GM18505 (cell line): ENCODE measurements around the gene GTF3C5.
"Not testable (repeated sequence)": the region's sequence is repeated elsewhere in the genome, so short reads cannot be mapped to it uniquely, and the experiment has no call there.

Source experiments
- ATAC-seq: cut with Tn5 transposase; IDR thresholded peaks from one replicate; pipeline ENCODE4 v1.9.1; 2021; ENCODE audit not compliant: unreplicated experiment
- POLR2A ChIP-seq: IDR thresholded peaks from 4 replicates; pipeline ENCODE4 v1.6.1; 2011; ENCODE audit warnings: borderline replicate concordance; ENCODE audit not compliant: insufficient read depth, insufficient read length; ENCODE audit errors: extremely low read depth

Gene GTF3C5

DNA sequence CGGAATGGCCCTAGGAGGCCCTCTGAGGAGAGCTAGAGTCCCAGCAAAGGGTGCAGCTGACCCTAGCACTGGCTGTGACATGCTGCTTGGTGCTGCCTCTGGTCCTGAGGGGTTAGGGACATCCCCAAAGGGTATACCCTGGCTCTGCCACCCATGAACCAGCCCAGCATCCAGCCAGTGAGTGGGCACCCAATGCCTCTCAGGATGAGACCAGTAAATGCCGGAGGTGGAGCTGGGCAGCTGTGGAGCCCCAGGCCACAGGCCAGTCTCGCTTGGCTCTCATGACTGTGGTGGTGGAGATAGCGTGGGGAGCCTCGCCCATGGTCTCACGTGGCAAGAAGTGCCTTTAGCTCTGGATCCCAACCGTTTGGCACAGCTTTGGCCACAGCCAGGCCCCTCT is 27.3 kb downstream of the GTF3C5 start:
- ATAC-seq, result no peak
- TF ChIP-seq POLR2A, result no peak

DNA sequence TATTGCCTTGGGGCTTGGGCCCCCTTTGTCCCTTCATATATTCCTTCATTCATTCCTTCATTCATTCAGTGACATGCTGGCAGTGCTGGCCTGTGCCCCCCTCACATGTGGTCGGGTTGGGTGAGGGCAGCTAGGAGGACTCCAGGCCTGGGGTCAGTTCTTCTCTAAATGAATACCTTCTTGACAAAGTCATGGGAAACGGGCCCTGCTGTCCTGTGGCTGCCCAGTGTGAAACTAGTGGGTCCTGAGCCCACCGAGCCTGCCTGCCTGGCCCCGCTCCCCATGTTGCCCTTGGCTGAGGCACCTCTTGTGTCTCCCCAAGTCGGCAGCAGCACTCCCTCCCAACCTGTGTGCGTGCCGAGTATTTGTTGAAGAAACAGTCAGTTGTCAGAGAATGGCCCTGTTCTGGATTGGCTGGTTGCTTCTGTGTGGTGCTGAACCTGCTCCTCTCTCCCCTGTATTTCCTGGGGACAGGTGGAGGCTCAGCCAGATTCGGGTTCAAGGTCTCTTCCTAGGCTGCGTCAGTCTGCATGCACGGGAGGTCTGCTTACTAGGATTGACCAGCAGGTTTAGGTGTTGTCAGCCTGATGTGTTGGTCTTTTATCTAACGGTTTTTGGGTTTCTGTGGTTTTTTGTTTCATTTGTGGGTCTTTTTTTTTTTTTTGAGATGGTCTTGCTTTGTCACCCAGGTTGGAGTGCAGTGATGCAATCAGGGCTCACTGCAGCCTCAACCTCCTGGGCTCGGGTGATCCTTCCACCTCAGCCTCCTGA is 27.9 kb downstream of the GTF3C5 start:
- no peak for TF ChIP-seq POLR2A
- ATAC-seq, result no peak

DNA sequence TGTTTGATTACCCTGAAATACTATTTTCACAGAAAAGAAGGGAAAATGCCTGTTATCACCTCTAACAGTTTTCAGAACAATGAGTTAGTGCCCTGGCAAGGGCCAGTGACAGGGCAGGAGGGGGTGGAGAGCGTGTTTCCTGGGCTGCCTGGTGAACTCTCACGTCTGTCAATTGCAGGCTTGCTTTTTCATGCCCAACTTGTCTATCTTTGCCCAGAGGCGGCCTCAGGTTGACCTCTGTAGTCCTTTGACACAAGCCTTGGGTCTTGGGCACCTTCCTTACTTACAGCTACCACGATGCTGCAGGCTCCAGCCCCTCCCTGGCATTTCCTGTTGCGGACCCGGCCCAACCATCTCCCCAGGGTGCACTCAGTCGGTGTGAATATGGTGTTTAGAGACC is 28.8 kb downstream of the GTF3C5 start:
- no peak for ATAC-seq
- TF ChIP-seq POLR2A, result no peak

DNA sequence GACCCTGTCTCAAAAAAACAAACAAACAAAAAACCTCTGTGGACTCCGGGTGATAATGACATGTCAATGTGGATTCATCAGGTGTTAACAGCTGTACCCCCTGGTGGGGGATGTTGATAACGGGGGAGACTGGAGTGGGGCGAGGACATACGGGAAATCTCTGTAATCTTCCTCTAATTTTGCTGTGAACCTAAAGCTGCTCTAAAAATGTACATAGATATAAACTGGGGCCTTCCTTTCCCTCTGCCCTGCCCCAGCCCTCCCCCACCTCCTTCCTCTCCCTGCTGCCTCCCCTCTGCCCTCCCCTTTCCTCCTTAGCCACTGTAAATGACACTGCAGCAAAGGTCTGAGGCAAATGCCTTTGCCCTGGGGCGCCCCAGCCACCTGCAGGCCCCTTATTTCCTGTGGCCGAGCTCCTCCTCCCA is 29.6 kb downstream of the GTF3C5 start:
- ATAC-seq, result no peak
- no peak for TF ChIP-seq POLR2A

DNA sequence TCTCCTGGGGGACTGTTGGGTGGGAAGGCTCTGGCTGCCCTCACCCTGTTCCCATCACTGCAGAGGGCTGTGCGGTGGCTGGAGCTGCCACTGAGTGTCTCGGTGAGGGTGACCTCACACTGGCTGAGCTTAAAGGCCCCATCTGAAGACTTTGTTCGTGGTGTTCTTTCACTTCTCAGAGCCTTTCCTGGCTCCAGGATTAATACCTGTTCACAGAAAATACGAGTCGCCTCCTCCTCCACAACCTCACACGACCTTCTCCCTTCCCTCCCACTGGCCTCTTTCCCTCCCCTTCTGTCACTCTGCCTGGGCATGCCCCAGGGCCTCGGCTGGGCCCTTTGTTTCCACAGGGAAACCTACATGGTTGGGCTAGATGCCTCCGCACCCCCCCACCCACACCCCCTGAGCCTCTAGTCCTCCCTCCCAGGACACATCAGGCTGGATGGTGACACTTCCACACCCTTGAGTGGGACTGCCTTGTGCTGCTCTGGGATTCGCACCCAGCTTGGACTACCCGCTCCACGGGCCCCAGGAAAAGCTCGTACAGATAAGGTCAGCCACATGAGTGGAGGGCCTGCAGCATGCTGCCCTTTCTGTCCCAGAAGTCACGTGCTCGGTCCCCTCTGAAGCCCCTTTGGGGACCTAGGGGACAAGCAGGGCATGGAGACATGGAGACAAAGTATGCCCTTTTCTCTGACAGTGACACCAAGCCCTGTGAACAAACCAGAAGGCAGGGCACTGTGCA is 30.4 kb downstream of the GTF3C5 start:
- ATAC-seq, result not testable (repeated sequence)

DNA sequence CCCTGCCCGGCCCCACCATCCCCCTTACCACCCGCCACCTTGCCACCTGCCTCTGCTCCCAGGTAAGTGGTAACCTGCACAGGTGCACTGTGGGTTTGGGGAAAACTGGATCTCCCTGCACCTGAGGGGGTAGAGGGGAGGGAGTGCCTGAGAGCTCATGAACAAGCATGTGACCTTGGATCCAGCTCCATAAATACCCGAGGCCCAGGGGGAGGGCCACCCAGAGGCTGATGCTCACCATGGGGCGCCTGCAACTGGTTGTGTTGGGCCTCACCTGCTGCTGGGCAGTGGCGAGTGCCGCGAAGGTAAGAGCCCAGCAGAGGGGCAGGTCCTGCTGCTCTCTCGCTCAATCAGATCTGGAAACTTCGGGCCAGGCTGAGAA is 31.0 kb downstream of the GTF3C5 start, which contains the start of gene CEL:
CEL (plus strand) TSS at position 218 of the 382 bp plus-strand sequence; CDS start at position 240, 22 bp downstream.
- not testable (repeated sequence) for ATAC-seq

DNA sequence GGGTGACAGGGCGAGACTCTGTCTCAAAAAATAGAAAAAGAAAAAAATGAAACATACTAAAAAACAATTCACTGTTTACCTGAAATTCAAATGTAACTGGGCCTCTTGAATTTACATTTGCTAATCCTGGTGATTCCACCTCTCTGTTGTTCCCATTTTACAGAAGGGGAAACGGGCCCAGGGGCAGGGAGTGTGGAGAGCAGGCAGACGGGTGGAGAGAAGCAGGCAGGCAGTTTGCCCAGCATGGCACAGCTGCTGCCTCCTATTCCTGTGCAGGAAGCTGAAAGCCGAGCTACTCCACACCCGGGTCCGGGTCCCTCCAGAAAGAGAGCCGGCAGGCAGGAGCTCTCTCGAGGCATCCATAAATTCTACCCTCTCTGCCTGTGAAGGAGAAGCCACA is 31.8 kb downstream of the GTF3C5 start:
- not testable (repeated sequence) for ATAC-seq

DNA sequence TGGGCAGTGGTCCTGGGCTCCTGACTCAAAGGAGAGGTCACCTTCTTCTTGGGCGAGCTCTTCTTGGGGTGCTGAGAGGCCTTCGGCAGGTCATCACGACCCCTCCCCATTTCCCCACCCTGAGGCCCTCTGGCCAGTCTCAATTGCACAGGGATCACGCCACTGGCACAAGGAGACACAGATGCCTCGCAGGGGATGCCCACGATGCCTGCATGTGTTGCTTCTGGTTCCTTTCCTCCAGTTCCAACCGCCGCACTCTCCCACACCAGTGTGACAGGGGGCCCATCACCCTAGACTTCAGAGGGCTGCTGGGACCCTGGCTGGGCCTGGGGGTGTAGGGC is 32.3 kb downstream of the GTF3C5 start:
- TF ChIP-seq POLR2A, result no peak
- ATAC-seq, result no peak

DNA sequence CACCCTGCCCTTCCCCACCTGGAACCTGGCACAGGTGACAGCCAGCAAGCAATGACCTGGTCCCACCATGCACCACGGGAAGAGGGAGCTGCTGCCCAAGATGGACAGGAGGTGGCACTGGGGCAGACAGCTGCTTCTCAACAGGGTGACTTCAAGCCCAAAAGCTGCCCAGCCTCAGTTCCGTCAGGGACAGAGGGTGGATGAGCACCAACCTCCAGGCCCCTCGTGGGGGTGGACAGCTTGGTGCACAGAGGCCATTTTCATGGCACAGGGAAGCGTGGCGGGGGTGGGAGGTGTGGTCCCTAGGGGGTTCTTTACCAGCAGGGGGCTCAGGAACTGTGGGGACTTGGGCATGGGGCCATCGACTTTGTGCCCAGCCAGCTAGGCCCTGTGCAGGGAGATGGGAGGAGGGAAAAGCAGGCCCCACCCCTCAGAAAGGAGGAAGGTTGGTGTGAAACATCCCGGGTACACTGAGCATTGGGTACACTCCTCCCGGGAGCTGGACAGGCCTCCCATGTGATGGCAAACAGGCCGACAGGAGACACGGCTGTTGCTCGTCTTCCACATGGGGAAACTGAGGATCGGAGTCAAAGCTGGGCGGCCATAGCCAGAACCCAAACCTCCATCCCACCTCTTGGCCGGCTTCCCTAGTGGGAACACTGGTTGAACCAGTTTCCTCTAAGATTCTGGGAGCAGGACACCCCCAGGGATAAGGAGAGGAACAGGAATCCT is 32.9 kb downstream of the GTF3C5 start:
- TF ChIP-seq POLR2A, result no peak
- no peak for ATAC-seq

DNA sequence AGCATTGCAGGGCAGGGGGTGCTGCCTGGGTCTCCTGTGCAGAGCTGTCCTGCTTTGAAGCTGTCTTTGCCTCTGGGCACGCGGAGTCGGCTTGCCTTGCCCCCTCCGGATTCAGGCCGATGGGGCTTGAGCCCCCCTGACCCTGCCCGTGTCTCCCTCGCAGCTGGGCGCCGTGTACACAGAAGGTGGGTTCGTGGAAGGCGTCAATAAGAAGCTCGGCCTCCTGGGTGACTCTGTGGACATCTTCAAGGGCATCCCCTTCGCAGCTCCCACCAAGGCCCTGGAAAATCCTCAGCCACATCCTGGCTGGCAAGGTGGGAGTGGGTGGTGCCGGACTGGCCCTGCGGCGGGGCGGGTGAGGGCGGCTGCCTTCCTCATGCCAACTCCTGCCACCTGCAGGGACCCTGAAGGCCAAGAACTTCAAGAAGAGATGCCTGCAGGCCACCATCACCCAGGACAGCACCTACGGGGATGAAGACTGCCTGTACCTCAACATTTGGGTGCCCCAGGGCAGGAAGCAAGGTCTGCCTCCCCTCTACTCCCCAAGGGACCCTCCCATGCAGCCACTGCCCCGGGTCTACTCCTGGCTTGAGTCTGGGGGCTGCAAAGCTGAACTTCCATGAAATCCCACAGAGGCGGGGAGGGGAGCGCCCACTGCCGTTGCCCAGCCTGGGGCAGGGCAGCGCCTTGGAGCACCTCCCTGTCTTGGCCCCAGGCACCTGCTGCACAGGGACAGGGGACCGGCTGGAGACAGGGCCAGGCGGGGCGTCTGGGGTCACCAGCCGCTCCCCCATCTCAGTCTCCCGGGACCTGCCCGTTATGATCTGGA is 33.7 kb downstream of the GTF3C5 start:
- TF ChIP-seq POLR2A, result no peak
- ATAC-seq, result no peak

DNA sequence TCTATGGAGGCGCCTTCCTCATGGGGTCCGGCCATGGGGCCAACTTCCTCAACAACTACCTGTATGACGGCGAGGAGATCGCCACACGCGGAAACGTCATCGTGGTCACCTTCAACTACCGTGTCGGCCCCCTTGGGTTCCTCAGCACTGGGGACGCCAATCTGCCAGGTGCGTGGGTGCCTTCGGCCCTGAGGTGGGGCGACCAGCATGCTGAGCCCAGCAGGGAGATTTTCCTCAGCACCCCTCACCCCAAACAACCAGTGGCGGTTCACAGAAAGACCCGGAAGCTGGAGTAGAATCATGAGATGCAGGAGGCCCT is 34.2 kb downstream of the GTF3C5 start:
- ATAC-seq, result no peak
- TF ChIP-seq POLR2A, result no peak

DNA sequence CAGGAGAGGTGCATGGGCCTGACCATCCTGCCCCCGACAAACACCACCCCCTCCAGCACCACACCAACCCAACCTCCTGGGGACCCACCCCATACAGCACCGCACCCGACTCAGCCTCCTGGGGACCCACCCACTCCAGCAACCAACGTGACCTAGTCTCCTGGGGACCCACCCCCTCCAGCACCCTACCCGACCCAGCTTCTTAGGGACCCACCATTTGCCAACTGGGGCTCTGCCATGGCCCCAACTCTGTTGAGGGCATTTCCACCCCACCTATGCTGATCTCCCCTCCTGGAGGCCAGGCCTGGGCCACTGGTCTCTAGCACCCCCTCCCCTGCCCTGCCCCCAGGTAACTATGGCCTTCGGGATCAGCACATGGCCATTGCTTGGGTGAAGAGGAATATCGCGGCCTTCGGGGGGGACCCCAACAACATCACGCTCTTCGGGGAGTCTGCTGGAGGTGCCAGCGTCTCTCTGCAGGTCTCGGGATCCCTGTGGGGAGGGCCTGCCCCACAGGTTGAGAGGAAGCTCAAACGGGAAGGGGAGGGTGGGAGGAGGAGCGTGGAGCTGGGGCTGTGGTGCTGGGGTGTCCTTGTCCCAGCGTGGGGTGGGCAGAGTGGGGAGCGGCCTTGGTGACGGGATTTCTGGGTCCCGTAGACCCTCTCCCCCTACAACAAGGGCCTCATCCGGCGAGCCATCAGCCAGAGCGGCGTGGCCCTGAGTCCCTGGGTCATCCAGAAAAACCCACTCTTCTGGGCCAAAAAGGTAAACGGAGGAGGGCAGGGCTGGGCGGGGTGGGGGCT is 35.6 kb downstream of the GTF3C5 start:
- no peak for ATAC-seq
- TF ChIP-seq POLR2A, result no peak

DNA sequence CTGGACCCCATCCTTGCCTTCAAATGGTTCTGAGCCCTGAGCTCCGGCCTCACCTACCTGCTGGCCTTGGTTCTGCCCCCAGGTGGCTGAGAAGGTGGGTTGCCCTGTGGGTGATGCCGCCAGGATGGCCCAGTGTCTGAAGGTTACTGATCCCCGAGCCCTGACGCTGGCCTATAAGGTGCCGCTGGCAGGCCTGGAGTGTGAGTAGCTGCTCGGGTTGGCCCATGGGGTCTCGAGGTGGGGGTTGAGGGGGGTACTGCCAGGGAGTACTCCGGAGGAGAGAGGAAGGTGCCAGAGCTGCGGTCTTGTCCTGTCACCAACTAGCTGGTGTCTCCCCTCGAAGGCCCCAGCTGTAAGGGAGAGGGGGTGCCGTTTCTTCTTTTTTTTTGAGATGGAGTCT is 36.2 kb downstream of the GTF3C5 start:
- no peak for ATAC-seq
- TF ChIP-seq POLR2A, result no peak

DNA sequence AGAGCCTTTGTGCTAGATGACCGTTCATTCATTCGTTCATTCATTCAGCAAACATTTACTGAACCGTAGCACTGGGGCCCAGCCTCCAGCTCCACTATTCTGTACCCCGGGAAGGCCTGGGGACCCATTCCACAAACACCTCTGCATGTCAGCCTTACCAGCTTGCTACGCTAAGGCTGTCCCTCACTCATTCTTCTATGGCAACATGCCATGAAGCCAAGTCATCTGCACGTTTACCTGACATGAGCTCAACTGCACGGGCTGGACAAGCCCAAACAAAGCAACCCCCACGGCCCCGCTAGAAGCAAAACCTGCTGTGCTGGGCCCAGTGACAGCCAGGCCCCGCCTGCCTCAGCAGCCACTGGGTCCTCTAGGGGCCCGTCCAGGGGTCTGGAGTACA is 37.0 kb downstream of the GTF3C5 start:
- ATAC-seq, result no peak
- TF ChIP-seq POLR2A, result no peak

DNA sequence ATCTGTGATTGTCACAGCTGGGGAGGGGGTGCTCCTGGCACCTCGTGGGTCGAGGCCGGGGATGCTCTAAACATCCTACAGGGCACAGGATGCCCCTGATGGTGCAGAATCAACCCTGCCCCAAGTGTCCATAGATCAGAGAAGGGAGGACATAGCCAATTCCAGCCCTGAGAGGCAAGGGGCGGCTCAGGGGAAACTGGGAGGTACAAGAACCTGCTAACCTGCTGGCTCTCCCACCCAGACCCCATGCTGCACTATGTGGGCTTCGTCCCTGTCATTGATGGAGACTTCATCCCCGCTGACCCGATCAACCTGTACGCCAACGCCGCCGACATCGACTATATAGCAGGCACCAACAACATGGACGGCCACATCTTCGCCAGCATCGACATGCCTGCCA is 37.6 kb downstream of the GTF3C5 start:
- not testable (repeated sequence) for ATAC-seq

DNA sequence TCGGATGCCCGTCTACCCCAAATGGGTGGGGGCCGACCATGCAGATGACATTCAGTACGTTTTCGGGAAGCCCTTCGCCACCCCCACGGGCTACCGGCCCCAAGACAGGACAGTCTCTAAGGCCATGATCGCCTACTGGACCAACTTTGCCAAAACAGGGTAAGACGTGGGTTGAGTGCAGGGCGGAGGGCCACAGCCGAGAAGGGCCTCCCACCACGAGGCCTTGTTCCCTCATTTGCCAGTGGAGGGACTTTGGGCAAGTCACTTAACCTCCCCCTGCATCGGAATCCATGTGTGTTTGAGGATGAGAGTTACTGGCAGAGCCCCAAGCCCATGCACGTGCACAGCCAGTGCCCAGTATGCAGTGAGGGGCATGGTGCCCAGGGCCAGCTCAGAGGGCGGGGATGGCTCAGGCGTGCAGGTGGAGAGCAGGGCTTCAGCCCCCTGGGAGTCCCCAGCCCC is 39.7 kb downstream of the GTF3C5 start:
- ATAC-seq, result not testable (repeated sequence)

DNA sequence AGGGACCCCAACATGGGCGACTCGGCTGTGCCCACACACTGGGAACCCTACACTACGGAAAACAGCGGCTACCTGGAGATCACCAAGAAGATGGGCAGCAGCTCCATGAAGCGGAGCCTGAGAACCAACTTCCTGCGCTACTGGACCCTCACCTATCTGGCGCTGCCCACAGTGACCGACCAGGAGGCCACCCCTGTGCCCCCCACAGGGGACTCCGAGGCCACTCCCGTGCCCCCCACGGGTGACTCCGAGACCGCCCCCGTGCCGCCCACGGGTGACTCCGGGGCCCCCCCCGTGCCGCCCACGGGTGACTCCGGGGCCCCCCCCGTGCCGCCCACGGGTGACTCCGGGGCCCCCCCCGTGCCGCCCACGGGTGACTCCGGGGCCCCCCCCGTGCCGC is 40.2 kb downstream of the GTF3C5 start:
- ATAC-seq, result not testable (repeated sequence)
